WTC11 (cell line): ENCODE data around the gene TBC1D24.

ENCODE experiments used
- CTCF ChIP-seq: fragments of 200-600 bp; IDR thresholded peaks from 2 replicates; pipeline ENCODE4 v1.8.0; 2022; ENCODE audit warnings: antibody characterized with exemption
- JAZF1 ChIP-seq: fragments of 250-450 bp; sonication (Bioruptor Pico); IDR thresholded peaks from 2 replicates; pipeline ENCODE4 v1.9.0; 2021; ENCODE audit warnings: moderate library complexity, mild to moderate bottlenecking, inconsistent platforms

- TF ChIP-seq JAZF1 (CRISPR knock-in tag) = no peak
- no peak for TF ChIP-seq CTCF
Observed at GRCh38 chr16:2495041-2495440, 20.1 kb downstream of the TBC1D24 start.
